Pulmonary artery endothelial cell (primary cell): Measurements from ENCODE around the gene TIMM44. TPM values are rescaled to one million over a fixed set of nuclear protein-coding genes. Genes with fewer than 3 reads are reported as not detected.

Experiments
- DNase-seq: peaks from one replicate; pipeline ENCODE4 v3.0.0-alpha.2; 2011; ENCODE audit warnings: low read depth, low spot score
- total RNA-seq: library from RNA; depleted of rRNA; stranded (reverse); fragments of >200 nt; gene quantifications from 2 replicates; pipeline ENCODE4 v1.2.3, GENCODE V29; 2014

TIMM44 gene, protein sequence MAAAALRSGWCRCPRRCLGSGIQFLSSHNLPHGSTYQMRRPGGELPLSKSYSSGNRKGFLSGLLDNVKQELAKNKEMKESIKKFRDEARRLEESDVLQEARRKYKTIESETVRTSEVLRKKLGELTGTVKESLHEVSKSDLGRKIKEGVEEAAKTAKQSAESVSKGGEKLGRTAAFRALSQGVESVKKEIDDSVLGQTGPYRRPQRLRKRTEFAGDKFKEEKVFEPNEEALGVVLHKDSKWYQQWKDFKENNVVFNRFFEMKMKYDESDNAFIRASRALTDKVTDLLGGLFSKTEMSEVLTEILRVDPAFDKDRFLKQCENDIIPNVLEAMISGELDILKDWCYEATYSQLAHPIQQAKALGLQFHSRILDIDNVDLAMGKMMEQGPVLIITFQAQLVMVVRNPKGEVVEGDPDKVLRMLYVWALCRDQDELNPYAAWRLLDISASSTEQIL
- 44.0 and 51.6 TPM in 2 replicates for total RNA-seq

DNA sequence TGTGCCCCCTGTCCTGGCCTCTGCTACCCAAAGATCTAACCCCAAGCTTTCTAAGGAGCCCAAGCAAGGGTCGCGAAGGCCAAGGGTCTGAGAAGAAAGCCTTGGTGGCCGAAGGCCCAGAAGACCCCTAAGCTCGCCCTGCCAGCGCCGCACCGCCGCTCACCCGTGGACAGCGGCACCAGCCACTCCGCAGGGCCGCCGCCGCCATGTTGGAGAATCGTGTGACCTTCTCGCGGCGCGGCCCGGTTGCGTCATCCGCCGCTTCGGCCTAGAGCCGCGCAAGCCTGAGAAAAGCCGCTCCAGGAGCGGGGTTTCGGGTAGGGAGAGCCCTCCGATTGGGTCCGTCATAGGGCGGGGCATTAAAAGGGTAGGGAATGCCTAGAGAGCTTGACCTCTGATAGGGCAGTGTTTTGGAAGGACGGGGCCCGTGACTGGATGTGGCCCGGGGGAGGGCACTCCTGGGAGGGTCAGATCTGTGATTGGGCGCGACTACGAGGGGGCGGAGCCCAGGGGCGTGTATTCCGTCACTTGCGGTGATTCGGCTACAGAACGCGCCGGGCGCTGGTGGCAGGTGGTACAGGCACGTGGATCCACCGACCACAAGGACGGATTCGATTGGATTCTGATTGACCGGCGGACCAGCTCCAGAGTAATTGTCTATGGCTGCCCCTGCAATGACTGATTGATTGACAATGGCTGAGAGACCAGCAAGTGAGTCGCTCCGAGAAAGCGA, at the start of gene TIMM44:
TIMM44 (minus strand) TSS at position 223 of the 733 bp plus-strand sequence; CDS start at position 208, 15 bp downstream.
- peak; percentile 98 for DNase-seq

DNA sequence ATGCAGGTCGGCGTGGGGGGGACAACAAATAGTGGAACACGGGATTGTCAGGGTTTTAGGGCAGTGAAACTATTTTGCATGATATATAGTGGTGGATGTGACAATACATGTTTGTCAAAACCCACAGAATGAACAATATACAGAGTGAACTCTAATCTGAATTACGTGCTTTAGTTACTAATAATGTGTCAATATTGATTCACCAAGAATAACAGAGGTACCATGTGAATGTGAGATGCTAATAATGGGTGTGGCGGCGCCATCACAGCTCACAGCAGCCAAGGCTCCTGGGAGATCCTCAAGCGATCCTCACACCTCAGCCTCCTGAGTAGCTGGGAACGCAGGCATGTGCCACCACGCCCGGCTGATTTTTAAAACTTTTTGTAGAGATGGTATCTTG, 49.1 kb upstream of the TIMM44 start:
- no peak for DNase-seq

DNA sequence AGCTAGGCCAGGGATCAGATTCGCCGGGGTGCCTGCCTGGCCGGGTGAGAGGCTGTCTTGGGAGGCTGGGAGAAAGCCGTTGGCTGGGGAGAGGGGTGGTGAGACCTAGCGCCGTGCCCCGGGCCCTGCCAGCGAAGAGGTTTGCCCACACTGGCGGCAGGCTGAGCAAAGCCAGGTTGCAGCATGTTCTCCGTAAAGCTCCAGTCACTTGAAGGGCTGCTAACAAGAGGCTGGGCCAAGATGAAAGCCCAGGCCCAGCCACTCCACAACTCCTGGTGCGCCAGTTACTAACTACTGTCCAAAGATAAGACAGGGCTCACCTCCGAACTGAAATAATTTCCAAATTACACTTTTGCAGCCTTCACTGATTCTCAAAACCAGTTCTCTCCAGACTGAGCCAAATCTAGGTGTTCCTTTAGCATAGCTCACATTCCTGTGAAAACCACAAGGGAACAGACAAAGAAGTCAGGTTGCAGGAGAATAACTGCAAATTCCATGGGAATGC, 45.7 kb upstream of the TIMM44 start:
- DNase-seq, result no peak

DNA sequence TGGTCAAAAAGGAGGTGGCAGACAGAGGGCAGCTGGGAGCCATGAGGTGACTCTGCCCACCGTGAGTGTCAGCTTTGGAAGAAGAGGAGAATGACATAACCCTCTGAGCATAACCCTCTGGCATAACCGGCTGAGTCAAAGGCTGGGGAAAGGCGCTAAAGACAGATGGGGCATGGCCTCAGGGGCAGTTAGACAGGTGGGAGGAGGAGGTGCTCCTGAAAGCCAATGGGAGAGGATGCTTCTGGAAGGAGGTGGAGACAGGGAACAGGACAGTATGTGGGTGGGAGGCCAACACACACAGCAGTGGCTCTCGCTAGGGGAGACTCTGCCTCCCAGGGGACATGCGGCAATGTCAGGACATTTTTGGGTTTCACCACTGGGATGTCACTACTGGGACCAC, 44.8 kb upstream of the TIMM44 start:
- no peak for DNase-seq

DNA sequence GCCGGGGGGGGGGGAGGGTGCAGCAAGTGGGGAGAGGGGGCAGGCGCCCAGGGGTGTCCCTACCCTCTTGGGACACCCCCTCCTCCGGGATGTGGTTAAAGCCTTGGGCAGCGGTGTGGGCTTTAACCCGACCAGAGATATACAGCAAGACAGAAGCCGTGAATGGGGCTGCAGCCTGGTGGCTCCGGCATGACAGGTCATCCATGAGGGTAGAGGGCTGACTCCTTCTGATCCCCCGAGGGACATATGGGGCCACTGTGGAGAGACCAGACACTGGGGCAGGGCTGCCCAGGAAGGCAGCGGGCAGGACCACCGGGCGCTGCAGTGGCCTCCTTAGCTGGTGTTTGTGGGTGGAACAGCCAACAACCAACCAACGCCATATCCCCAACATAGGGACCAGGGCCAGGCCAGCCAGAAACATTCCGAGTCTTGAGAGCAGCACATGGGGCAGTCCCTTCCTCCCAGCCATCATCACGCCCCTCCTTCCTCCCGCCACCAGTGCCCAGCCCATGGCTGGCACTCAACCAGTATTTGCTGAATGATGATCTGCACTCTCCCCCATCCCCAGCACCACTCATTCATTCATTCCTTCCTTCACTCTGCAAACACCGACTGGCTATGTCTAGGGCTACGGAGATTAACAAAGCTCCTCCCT, 43.8 kb upstream of the TIMM44 start:
- no peak for DNase-seq

DNA sequence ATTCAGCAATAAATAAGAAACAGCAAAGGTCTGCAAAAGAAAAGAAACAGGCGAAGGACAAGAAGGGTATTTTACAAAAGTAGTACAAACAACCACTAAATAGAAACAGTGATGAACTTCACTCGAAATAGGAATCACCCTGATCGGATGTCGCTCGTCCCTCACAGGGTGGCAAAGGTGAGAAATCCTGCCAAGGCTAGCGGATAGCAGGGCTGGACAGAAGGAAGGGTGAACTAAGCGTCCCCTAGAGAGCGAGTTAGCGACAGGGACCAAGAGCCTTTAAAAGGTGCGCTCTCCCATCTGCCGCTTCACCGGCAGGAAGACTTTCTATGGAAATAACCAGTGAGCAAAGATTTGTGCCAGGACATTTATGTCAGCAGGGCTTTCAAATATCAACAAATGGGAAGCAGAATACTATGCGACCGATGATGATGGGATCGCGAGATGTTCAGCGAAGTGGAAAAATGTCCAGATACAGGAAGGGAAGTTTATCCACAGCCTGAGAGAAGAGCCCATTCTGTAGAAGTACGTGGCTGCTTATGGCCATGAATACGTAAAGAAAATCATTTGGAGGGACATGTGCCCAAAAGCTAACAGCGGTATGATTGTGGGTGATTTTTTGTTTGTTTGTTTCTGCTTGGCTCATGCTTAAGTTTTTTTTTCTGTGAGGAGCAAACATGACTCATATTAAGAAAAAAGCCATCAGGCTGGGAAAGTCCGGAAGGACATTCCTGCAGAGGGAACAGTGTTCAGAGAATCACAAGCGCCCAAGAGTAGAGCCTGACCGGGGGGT, 43.1 kb upstream of the TIMM44 start:
- DNase-seq, result no peak

DNA sequence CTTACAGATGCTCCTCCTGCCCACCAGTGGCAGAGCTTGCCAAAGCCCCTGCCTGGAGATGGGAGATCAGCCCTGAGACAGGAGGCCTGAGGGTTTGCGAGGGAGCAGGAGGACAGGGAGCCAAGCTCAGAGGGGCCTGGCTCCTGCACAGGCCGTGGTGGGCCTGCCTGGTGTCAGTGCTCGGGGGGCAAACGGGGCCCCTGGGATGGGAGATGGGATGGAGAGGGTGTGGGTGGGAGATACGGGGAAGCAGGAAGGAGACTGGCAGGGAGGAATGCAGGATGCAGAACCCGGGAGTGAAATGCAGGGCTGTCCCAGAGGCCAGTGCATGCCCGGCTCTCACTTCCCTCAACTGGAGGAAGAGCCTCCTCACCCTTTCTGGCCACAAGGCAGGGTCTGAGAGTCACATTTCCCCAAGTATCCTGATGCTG, 42.0 kb upstream of the TIMM44 start:
- DNase-seq, result no peak

DNA sequence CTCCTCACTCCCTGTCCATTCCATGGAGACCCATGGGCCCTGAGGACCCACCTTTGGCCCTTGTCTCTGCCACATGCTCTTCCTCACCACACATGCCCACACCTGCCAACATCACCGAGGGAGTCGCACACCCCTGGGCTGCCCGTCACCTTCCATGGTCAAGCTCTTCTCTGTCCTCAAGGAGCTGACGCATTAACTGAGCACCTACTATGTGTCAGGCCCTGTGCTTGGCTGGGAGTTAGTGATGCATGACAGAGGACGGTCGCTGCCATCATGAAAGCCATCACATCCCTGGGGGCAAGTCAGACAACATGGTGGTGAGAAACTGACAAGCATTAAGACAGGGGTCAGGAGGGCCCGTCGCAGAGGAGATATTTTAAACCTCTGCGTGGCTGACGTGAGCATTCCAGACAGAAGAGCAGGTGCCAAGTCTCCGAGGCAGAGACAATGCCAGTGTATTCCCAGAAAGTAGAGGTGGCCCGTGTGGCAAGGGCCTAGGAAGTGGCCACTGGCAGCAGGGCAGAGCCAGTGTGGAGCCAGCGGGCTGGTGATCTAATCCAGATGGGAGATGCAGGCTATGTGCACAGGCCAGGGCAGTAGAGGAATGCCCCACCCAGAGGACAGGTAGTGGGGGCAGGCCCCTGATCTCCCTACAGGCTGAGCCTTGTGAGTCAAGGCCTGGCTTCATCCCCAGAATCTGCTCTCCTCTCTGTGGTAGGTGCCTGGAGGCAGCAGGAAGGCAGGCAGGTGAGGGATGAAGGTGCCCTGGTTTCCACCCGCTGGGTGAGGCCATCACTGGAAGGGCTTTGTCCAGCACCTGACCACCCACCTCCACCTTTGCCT, 40.8 kb upstream of the TIMM44 start:
- DNase-seq, result no peak

DNA sequence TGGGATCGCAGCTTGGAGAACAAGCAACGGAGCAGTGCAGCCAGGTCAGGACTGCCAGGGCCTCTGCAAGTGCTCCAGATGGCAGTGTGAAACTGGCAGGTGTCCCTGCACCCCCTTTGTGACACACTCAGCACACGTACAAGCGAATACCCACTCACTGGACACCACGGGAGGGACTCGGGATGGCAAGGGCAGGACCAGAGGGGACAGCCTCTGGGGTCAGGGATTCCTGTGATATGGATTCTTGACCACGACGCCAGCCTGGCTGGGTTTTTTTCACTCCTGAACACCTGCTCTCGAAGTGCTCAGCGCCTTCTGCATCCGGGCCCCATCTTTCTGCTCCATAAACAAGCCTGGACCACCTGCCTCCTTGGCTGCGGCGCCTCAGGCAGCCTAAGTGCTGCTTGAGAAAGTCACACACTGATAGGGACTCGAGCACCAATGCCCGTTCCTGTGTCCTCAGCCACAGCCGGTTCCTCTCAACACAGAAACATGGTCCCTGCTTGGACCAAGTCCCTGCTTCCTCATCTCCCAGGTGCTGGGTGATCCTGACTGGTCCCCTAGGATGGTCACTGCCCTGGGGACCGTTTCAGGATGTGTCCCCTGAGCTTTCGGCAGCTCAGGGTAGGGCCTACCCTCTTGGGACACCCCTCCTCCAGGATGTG, 40.0 kb upstream of the TIMM44 start:
- no peak for DNase-seq

DNA sequence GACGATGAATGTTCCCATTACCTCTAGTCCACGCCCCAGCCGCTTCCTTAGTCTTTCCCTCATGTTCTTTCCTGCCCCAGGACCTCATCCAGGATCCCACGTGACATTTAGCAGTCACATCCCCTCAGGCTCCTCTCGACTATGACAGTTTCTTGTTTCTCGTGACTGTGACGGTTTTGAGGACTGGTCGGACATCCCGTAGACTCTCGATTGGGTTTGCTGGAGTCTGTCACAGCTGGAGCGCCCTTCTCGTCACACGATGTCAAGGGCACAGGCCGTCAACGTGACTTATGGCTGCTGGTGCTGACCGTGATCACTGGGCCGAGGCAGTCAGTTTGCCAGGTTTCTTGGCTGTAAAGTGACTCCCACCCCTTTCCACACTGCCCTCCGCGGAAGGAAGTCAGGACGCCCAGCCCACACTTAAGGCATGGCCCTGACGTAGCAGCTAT, 39.2 kb upstream of the TIMM44 start:
- no peak for DNase-seq

DNA sequence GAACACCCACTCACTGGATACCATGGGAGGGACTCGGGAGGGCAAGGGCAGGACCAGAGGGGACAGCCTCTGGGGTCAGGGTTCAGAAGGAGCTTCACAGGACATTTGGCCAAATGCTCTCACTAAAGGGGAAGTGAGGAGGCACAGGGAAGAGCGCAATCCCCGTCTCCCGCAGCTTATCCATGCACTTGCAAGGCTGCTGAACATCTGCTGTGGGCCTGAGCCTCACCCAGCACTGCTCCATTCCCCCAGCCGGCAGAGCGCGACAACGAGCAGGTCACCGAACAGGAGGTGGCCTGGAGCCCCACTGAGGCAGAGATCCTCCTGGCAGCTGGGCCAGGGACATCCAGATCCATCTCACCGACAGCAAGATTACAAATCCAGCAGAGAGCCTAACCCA, 38.6 kb upstream of the TIMM44 start:
- DNase-seq, result no peak

DNA sequence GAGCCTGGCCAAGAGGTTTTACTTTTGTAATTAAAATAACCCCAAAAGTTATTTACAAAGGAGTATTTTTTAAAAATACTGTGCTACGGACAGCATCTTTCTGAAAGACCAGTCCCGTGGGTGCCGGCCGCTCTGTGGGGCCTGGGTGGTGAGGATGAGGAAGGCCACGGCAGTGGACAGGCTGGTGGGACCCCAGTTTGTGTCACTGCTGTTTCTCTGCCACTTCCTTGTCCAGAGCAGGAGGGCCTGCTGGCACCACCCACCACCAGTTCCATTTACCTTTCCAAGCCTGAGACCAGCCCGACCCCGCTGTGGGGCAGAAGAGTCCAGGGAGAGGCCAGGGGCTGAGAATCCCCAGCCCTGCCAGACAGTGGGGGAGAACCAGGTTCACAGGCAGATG, 38.2 kb upstream of the TIMM44 start:
- no peak for DNase-seq

DNA sequence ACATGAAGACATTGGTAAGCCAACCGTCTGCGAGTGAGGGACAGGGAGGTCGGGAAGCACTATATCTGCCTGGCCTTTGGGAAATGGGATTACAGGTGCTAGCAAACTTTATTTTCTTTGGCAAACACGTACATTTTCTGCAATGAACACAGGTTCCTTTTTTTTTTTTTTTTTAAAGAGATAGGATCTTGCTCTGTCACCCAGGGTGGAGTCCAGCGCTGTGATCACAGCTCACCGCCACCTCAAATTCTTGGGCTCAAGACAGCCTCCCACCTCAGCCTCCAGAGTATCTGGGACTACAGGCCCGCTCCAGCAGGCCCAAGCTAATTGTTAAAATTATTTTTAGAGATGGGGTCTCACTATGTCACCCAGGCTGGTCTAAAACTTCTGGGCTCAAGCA, 37.7 kb upstream of the TIMM44 start:
- no peak for DNase-seq

DNA sequence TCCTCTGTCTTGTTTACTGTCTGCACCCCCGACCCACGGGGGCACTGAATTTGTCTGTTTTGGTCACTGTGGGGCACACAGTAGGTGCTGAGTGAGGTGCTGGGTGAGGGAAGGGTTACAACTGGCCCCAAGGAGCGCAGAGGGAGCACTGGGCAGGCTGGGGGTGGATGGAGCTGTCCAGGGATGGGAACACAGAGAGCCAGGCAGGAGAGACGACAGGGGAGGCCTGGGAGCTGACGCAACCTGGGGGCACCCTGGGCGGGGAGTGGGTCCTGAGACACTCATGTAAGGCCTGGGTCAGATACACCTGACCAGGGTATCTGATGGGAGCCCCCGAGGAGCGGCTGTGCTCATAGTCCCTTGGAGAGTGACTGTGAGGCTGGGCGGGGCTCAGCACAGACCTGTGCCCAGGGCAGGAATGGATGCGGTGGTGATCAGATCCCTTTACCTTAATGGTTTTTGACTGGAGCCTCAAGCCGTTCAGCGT, 37.2 kb upstream of the TIMM44 start:
- no peak for DNase-seq

DNA sequence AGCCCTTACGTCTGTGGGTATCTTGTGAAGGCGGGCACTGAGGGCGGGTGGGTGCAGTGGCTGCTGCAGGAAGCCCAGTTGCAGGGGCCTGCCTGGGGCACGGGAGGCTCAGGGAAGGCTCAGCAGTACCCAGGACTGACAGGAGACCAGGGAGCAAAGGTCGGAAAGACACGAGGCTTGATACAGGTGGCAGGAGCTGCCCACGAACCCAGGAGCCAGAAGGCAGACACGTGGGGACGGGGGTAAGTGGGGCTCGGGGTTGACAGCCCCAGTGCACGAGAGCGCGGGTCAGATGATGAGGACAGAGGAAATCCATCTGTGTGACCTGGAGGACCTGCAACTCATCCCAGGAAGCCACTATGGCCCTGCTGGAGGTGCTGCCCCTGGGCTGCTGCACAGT, 36.7 kb upstream of the TIMM44 start:
- no peak for DNase-seq

DNA sequence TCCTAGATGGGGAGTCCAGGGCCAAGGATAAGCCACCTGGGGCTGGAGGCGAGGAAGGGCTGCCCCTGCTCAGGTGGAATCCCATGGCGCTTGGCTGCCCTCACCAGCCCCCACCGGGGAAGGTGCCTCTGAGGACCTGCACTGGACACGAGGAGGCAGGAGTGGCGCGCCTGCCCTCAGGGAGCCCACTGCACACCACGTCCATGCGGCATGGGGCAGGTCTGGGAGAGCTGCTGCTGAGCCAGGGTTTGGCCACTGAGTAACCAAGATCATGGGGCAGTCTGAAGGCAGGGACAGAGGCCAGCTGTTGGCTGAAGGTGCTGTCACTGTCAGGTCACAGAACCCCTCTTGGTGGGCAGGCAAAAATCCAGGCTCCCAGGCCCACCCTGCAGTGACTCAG, 36.1 kb upstream of the TIMM44 start:
- no peak for DNase-seq

DNA sequence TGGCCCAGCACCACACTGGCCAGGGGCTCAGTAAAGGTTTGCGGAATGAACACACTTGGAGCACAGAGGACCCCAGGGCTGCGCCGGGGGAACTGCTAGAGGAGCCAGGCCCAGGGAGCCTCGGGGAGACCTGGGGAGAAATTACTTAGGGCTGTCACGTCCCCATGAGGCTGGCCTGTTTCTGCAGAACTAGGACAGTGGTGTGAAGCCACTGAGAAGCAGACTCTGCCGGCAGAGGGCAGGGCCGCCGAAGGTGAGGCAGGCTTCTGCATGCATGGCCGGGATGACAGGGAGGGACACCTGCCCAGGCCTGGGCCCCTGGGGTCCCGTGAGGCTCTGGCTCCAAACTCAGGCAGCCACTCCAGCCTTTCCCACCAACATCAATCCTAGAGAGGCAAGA, 35.5 kb upstream of the TIMM44 start:
- DNase-seq, result no peak

DNA sequence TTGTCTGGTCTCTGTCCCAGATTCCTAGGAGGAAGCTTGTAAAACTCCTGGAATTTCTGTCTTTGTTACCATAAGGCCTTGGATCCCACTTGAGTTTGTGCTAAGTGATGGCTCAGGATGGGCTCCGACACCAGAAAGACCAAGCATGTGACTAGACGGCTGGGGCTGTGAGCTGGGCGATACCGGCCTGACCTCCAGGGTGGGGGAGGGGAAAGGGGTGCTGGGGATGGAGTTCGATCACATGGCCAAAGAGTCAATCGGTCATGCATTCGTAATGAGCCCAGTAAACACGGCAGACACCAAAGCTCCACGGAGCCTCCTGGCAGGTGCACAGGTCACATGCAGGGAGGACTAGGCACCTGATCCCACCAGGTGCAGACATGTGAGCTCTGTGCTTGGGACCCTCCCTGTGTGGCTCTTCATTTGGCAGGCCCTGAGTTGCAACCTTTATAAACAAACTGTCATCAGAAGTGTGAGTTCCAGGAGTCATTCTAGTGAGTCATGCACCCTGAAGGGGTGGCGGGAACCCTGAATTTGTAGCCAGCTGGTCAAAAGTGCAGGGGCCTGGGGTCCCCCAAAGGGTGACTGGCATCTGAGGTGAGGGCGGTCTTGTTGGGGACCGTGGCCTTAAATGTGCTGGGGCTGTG, 34.8 kb upstream of the TIMM44 start:
- DNase-seq, result no peak

DNA sequence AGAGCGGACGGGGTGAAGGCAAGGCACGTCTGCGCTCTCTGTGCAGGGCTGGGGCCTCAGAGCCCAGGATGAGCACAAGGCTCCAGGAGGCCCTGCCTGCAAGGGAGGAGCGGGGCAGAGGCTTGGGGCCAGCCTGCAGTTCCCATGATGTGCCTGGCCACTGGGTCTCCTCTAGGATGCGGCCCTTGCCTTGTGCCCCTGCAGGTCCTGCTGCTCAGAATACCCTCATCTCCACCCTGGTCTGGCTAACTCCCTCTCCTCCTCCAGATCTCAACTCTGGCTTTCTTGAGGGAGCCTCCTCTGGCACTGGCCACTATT, 34.2 kb upstream of the TIMM44 start:
- no peak for DNase-seq
